Liver (tissue), 9 donors: ENCODE results near the gene PLXNB1. TPM values are rescaled to one million over a fixed set of nuclear protein-coding genes. Genes with fewer than 3 reads are reported as not detected.

Source experiments
- DNase-seq: peaks from one replicate; pipeline ENCODE4 v3.0.0-alpha.2; 2017; ENCODE audit warnings: low spot score
- H3K27ac ChIP-seq, 2 donors: one replicate each; pipeline ENCODE4 v1.7.0; 2013; ENCODE audit warnings: inconsistent platforms in 2 of 2, low read length in 2 of 2, control low read depth in 1 of 2, low read depth in 1 of 2, mild to moderate bottlenecking in 1 of 2
- H3K27me3 ChIP-seq, 4 donors: one replicate each; pipeline versions ENCODE4 v1.6.1 to v1.7.0; 2013; ENCODE audit warnings: low read length in 3 of 4, inconsistent platforms in 1 of 4, mild to moderate bottlenecking in 1 of 4, moderate library complexity in 1 of 4; ENCODE audit not compliant: control insufficient read depth in 4 of 4, insufficient read depth in 4 of 4
- H3K36me3 ChIP-seq, 4 donors: one replicate each; pipeline versions ENCODE4 v1.6.1 to v1.7.0; 2013; ENCODE audit warnings: low read length in 3 of 4, mild to moderate bottlenecking in 3 of 4, low read depth in 1 of 4, moderate library complexity in 1 of 4; ENCODE audit not compliant: control insufficient read depth in 4 of 4, insufficient read depth in 3 of 4
- H3K4me1 ChIP-seq, 4 donors: one replicate each; pipeline versions ENCODE4 v1.6.1 to v1.7.0; 2013; ENCODE audit warnings: low read length in 3 of 4, mild to moderate bottlenecking in 3 of 4, moderate library complexity in 1 of 4; ENCODE audit not compliant: control insufficient read depth in 4 of 4, insufficient read depth in 4 of 4
- H3K4me3 ChIP-seq, 3 donors: one replicate each; pipeline versions ENCODE4 v1.6.1 to v1.7.0; 2013; ENCODE audit warnings: low read length in 3 of 3, control low read depth in 1 of 3, low read depth in 1 of 3, mild to moderate bottlenecking in 1 of 3
- H3K9ac ChIP-seq, 2 donors: one replicate each; pipeline ENCODE4 v1.7.0; 2013; ENCODE audit warnings: low read length in 2 of 2, mild to moderate bottlenecking in 2 of 2, moderate library complexity in 2 of 2, control low read depth in 1 of 2, low read depth in 1 of 2
- H3K9me3 ChIP-seq, 4 donors: one replicate each; pipeline versions ENCODE4 v1.6.1 to v1.7.0; 2013; ENCODE audit warnings: low read length in 3 of 4; ENCODE audit not compliant: control insufficient read depth in 4 of 4
- CTCF ChIP-seq: fragments of 150-350 bp; IDR thresholded peaks from 2 replicates; pipeline ENCODE4 v1.5.1; 2017; ENCODE audit warnings: improper control_type of control experiment, low read depth, low read length; ENCODE audit not compliant: missing input control
- EGR1 ChIP-seq, 2 donors: IDR thresholded peaks; 2 replicates each; pipeline ENCODE4 v1.6.1; 2016 to 2018; ENCODE audit warnings: antibody characterized with exemption in 2 of 2, low read depth in 2 of 2
- FOXA1 ChIP-seq: IDR thresholded peaks from 2 replicates; pipeline ENCODE4 v1.6.1; 2016; ENCODE audit warnings: antibody characterized with exemption
- FOXA2 ChIP-seq: IDR thresholded peaks from 2 replicates; pipeline ENCODE4 v1.6.1; 2016; ENCODE audit warnings: antibody characterized with exemption
- GABPA ChIP-seq, 2 donors: IDR thresholded peaks in 1 of 2; conservative IDR thresholded peaks in 1 of 2; 2 replicates each; pipeline ENCODE4 v1.6.1; 2016; ENCODE audit warnings: antibody characterized with exemption in 2 of 2, mild to moderate bottlenecking in 1 of 2, moderate library complexity in 1 of 2
- HNF4A ChIP-seq, 2 donors: conservative IDR thresholded peaks; 2 replicates each; pipeline ENCODE4 v1.6.1; 2016; ENCODE audit warnings: antibody characterized with exemption in 2 of 2, mild to moderate bottlenecking in 2 of 2
- HNF4G ChIP-seq: IDR thresholded peaks from 2 replicates; pipeline ENCODE4 v1.6.1; 2016; ENCODE audit warnings: antibody characterized with exemption
- JUND ChIP-seq, 2 donors: IDR thresholded peaks; 2 replicates each; pipeline ENCODE4 v1.6.1; 2016; ENCODE audit warnings: antibody characterized with exemption in 2 of 2
- MAX ChIP-seq: IDR thresholded peaks from 2 replicates; pipeline ENCODE4 v1.6.1; 2016; ENCODE audit warnings: antibody characterized with exemption
- RAD21 ChIP-seq, 2 donors: IDR thresholded peaks; 2 replicates each; pipeline ENCODE4 v1.6.1; 2016; ENCODE audit warnings: antibody characterized with exemption in 2 of 2, mild to moderate bottlenecking in 2 of 2
- REST ChIP-seq: IDR thresholded peaks from 2 replicates; pipeline ENCODE4 v1.6.1; 2016; ENCODE audit warnings: antibody characterized with exemption, mild to moderate bottlenecking
- RXRA ChIP-seq, 2 donors: IDR thresholded peaks; 2 replicates each; pipeline ENCODE4 v1.6.1; 2017 to 2018; ENCODE audit warnings: antibody characterized with exemption in 2 of 2, mild to moderate bottlenecking in 1 of 2
- TAF1 ChIP-seq: conservative IDR thresholded peaks from 2 replicates; pipeline ENCODE4 v1.6.1; 2016; ENCODE audit warnings: antibody characterized with exemption, mild to moderate bottlenecking
- YY1 ChIP-seq: IDR thresholded peaks from 2 replicates; pipeline ENCODE4 v1.6.1; 2016; ENCODE audit warnings: antibody characterized with exemption, mild to moderate bottlenecking
- ZBTB33 ChIP-seq: IDR thresholded peaks from 2 replicates; pipeline ENCODE4 v1.6.1; 2016; ENCODE audit warnings: antibody characterized with exemption
- WGBS: extraction: QIAGEN DNeasy Blood & Tissue Kit; methylation state at CpG from one replicate; pipeline ENCODE4 v1.1.7; 2013; 5-methylcytosine and 5-hydroxymethylcytosine counted together
- polyA plus RNA-seq, 2 donors: library from polyadenylated mRNA; stranded (reverse) in 1 of 2; unstranded in 1 of 2; fragments of 200-250 nt in 1 of 2; fragments of >200 nt in 1 of 2; fragmentation: Nextera tagmentation in 1 of 2; extraction: Ambion mirVana in 1 of 2; gene quantifications; one replicate each; pipeline versions ENCODE4 v1.2.1 to v1.2.3, GENCODE V29; 2013 to 2015
- total RNA-seq, 2 donors: library from RNA; depleted of rRNA; stranded (reverse); fragments of >200 nt; gene quantifications; one replicate each; pipeline ENCODE4 v1.2.3, GENCODE V29; 2014
- TF ChIP-seq, protein P1 (sequence below): IDR thresholded peaks from 2 replicates; pipeline ENCODE4 v1.6.1; 2016; ENCODE audit warnings: antibody characterized with exemption
- donor health status: healthy.
- donor health status: healthy.
- donor health status: healthy.
- donor health status: healthy.
- donor health status: healthy.

The PLXNB1 gene
- total and polyA plus RNA-seq, 4 donors: 38.1 to 204 (median 72.9) TPM

- H3K4me3 ChIP-seq: no peak overlapping the region
- H3K27ac ChIP-seq: no peak overlapping the region
- no peak for TF ChIP-seq TAF1
- no peak for TF ChIP-seq GABPA (IDR thresholded peaks at IDR 0.05 in 1 of 2, conservative IDR thresholded peaks at IDR 0.05 in 1 of 2)
- TF ChIP-seq CTCF: no peak
- TF ChIP-seq ZBTB33: no peak
- no peak for TF ChIP-seq FOXA2
- no peak for TF ChIP-seq EGR1 (IDR thresholded peaks at IDR 0.05; ENCODE audit: low read depth in 2 of 2)
- TF ChIP-seq HNF4A (conservative IDR thresholded peaks at IDR 0.05): no peak
- TF ChIP-seq RXRA (IDR thresholded peaks at IDR 0.05): no peak
- no peak for TF ChIP-seq RAD21 (IDR thresholded peaks at IDR 0.05)
- H3K27me3 ChIP-seq: no peaks in the 10 kb centered on the region
- no peak for DNase-seq
- WGBS: 76% methylated on average over 5 of the region's 5 CpGs
- no peaks in the 10 kb centered on the region for H3K4me1 ChIP-seq
- no peak overlapping the region for H3K9ac ChIP-seq
- H3K9me3 ChIP-seq: no peaks in the 10 kb centered on the region
- H3K36me3 ChIP-seq: no peaks in the 10 kb centered on the region
Observed at GRCh38 chr3:48372862-48373435, 56.9 kb downstream of the PLXNB1 start.

DNA sequence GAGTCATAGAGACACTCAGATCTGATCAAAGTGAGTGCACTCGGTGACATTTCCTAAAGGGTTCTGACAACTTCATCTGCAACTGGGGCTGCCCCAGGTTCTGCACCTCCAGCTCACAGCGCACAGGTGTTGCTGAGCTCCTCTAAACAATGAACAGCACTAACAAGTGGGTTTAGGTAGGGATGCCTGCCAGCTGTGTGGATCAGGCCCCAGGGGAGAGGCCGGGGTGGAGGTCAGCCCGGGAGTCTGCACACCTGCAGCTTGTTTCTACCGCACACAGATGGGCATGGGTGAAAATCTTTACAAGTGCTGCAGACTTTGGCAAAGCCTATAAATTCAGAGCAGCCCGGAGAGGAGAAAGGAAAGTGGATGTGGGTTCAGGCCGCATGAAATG, 57.5 kb downstream of the PLXNB1 start:
- no peak overlapping the region for H3K27ac ChIP-seq
- DNase-seq: no peak
- H3K4me3 ChIP-seq: no peak overlapping the region
- H3K4me1 ChIP-seq: no peaks in the 10 kb centered on the region
- H3K27me3 ChIP-seq: no peaks in the 10 kb centered on the region
- TF ChIP-seq RAD21 (IDR thresholded peaks at IDR 0.05) (no peak), FOXA1 (no peak), HNF4G (no peak), YY1 (no peak), HNF4A (conservative IDR thresholded peaks at IDR 0.05) (no peak), FOXA2 (no peak)
- no peaks in the 10 kb centered on the region for H3K36me3 ChIP-seq
- no peaks in the 10 kb centered on the region for H3K9me3 ChIP-seq
- no peak overlapping the region for H3K9ac ChIP-seq
- WGBS: 87% methylated on average over 7 of the region's 7 CpGs

DNA sequence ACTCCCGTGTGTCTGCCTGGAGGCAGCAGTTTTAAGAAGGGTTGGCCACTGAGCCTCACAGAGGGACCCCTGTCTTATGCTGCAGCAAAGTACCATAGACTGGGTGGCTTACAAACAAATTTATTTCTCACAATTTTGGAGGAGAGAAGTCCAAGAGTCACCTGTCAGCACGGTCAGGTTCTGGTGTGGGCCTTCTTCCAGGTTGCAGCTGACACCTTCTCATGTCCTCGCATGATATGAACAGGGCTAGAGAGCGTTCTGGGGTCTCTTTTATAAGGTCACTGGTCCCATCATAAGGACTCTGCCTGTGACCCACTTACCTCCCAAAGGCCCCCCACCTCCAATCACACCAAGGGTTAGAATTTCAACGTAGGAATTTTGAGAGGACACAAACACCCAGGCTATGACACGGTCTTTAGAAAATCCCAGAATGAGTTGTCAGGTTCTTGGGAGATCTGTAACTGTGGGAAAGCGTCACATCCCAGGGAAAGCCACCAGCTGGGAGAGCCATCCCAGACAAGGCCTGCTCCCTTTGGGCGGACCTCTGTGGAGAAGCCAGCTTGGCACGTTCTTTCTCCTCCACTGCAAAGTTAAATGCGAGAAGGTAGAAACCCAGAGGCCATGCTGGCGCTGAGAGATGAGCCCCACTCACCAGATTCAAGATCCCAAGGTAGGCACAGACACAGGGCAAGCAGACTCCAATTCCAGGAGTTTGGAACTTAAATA, 58.1 kb downstream of the PLXNB1 start, which contains the start of gene FBXW12:
FBXW12 (plus strand) TSS at position 569 of the 726 bp plus-strand sequence. CDS start 549 bp downstream, outside the sequence.
- DNase-seq: no peak
- WGBS: 92% methylated on average over 11 of the region's 11 CpGs
- Histone ChIP-seq H3K27me3 (no peaks in the 10 kb centered on the region), H3K9ac (no peak within 1 kb of the TSS), H3K4me3 (no peak within 1 kb of the TSS), H3K9me3 (no peaks in the 10 kb centered on the region), H3K36me3 (no peaks in the 10 kb centered on the region), H3K27ac (no peak within 1 kb of the TSS), H3K4me1 (no peaks in the 10 kb centered on the region)
- no peak for TF ChIP-seq ZBTB33
- no peak for TF ChIP-seq TAF1
- no peak for TF ChIP-seq HNF4G
- no peak for TF ChIP-seq REST
- TF ChIP-seq, protein P1, sequence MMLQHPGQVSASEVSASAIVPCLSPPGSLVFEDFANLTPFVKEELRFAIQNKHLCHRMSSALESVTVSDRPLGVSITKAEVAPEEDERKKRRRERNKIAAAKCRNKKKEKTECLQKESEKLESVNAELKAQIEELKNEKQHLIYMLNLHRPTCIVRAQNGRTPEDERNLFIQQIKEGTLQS: no peak
- TF ChIP-seq EGR1 (IDR thresholded peaks at IDR 0.05; ENCODE audit: low read depth in 2 of 2): no peak
- TF ChIP-seq HNF4A (conservative IDR thresholded peaks at IDR 0.05): no peak
- no peak for TF ChIP-seq GABPA (IDR thresholded peaks at IDR 0.05 in 1 of 2, conservative IDR thresholded peaks at IDR 0.05 in 1 of 2)
- no peak for TF ChIP-seq MAX
- TF ChIP-seq YY1: no peak
- no peak for TF ChIP-seq FOXA2
- no peak for TF ChIP-seq JUND (IDR thresholded peaks at IDR 0.05)
- no peak for TF ChIP-seq RXRA (IDR thresholded peaks at IDR 0.05)
